ENCODE results near the gene MLYCD.

Gene MLYCD

DNA sequence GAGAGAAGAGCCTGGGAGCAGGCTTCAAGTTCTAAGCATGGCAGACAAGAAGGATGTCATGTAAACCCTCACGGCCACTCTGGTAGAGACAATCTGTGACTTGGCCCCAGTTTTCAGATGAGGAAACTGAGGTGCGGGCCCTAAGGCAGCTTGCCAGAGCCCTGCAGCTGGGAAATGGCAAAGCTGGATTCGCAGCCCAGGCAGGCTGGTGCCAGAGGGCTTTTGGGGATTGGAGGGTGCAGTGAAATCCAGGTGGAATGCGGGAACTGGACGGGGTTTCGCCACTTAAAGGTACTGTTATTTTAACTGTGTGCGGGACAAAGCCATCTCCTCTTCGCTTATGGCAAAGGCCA is 53.6 kb downstream of the MLYCD start (continued):
- TF ChIP-seq ZNF23 (tag by site-specific recombination; IDR thresholded peaks at IDR 0.05; ENCODE audit: borderline replicate concordance), result no peak
- no peak for TF ChIP-seq ZNF416 (tag by site-specific recombination; IDR thresholded peaks at IDR 0.05)
- no peak for TF ChIP-seq WT1 (tag by site-specific recombination; IDR thresholded peaks at IDR 0.05)
- TF ChIP-seq ZNF521 (tag by site-specific recombination; IDR thresholded peaks at IDR 0.05), result no peak

DNA sequence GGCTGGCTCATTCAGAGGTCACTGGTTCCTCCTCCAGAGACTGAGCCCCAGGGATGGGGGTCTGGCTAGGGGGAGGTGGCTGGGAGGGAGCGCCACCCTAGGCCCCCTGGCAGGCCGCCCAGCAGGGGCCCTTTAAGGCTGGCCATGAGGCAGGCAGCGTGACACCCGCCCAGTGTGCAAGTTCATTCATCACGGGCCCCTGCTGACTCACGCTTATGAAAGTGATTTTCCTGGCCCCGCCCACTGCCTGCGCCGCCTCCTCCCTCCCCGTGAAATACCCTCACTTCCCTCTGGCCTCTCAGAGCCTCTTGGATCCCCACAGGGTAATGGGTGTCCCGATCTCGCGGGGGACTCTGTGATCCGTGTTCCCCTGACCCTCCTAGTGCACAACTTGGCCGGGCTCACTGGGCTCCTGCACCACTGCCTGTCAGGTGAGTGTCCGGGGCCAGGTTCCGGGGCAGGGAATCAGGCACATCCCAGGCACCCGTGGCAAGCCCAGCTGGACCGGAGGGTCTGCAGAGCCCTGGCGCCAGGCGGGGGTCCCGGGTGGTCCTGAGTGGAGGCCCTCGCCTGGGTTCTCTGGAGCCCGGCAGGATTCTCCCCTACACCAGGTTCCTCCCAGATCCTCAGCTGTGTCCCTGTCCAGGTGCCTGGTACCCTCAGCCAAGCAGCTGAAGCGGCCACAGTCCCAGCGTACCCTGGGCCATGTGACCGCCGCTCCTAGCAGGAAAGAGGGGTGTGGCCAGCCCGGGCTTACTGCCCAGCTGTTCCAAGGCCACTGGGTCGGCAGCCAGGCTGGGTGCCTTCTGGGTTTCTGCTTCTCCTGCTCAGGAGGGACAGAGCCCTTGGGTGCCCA is 54.3 kb downstream of the MLYCD start, which contains the start of gene OSGIN1:
Gene OSGIN1 (plus strand): TSS at position 301 of the 856 bp plus-strand sequence. CDS start 4,432 bp downstream, outside the sequence.
- Histone ChIP-seq H3K36me3 (ENCODE audit: control insufficient read depth in 2 of 2, insufficient read depth in 1 of 2, low read length in 2 of 2) (no peaks in the 10 kb centered on the region), H3K9me3 (ENCODE audit: control insufficient read depth, insufficient read depth, low read depth, low read length) (no peaks in the 10 kb centered on the region), H3K4me3 (ENCODE audit: low read depth, low read length) (peak within 1 kb of the TSS; percentile 32), H3K4me1 (ENCODE audit: control insufficient read depth, insufficient read depth, low read length) (no peaks in the 10 kb centered on the region; the same call in 1 of the 2 replicates), H3K27ac (ENCODE audit: extremely low read depth, low read depth, low read length) (no peak within 1 kb of the TSS)
- CTCF ChIA-PET, result interaction anchor here (0.6 to 7.4 kb wide), 13 partner anchors 10 to 535 kb away, joined by 3 to 174 read pairs (median 5); partner anchors contain the start of gene TAF1C
- POLR2A ChIA-PET, result interaction anchor here (1.4 kb wide), 1 partner anchor 61 kb away, joined by 13 read pairs; no protein-coding TSS in a partner anchor
- peak; percentile 85 for TF ChIP-seq KLF1 (tag by site-specific recombination; IDR thresholded peaks at IDR 0.05)
- TF ChIP-seq, protein P1, sequence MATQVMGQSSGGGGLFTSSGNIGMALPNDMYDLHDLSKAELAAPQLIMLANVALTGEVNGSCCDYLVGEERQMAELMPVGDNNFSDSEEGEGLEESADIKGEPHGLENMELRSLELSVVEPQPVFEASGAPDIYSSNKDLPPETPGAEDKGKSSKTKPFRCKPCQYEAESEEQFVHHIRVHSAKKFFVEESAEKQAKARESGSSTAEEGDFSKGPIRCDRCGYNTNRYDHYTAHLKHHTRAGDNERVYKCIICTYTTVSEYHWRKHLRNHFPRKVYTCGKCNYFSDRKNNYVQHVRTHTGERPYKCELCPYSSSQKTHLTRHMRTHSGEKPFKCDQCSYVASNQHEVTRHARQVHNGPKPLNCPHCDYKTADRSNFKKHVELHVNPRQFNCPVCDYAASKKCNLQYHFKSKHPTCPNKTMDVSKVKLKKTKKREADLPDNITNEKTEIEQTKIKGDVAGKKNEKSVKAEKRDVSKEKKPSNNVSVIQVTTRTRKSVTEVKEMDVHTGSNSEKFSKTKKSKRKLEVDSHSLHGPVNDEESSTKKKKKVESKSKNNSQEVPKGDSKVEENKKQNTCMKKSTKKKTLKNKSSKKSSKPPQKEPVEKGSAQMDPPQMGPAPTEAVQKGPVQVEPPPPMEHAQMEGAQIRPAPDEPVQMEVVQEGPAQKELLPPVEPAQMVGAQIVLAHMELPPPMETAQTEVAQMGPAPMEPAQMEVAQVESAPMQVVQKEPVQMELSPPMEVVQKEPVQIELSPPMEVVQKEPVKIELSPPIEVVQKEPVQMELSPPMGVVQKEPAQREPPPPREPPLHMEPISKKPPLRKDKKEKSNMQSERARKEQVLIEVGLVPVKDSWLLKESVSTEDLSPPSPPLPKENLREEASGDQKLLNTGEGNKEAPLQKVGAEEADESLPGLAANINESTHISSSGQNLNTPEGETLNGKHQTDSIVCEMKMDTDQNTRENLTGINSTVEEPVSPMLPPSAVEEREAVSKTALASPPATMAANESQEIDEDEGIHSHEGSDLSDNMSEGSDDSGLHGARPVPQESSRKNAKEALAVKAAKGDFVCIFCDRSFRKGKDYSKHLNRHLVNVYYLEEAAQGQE (tag by site-specific recombination; IDR thresholded peaks at IDR 0.05), result peak; percentile 57; the same call in 1 of the 2 replicates
- TF ChIP-seq ZNF629 (tag by site-specific recombination; IDR thresholded peaks at IDR 0.05), result 0 out of 2 replicates have a peak, but pooled peaks have one; percentile 35
- TF ChIP-seq, protein P2, sequence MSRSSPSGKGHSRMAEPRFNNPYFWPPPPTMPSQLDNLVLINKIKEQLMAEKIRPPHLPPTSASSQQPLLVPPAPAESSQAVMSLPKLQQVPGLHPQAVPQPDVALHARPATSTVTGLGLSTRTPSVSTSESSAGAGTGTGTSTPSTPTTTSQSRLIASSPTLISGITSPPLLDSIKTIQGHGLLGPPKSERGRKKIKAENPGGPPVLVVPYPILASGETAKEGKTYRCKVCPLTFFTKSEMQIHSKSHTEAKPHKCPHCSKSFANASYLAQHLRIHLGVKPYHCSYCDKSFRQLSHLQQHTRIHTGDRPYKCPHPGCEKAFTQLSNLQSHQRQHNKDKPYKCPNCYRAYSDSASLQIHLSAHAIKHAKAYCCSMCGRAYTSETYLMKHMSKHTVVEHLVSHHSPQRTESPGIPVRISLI (tag by site-specific recombination; IDR thresholded peaks at IDR 0.05), result no peak
- TF ChIP-seq ZNF184 (tag by site-specific recombination; IDR thresholded peaks at IDR 0.05), result no peak; the same call in 1 of the 2 replicates
- no peak for TF ChIP-seq ZEB2 (tag by site-specific recombination; IDR thresholded peaks at IDR 0.05)
- TF ChIP-seq WT1 (tag by site-specific recombination; IDR thresholded peaks at IDR 0.05), result peak; percentile 42
- TF ChIP-seq ZNF610 (tag by site-specific recombination; IDR thresholded peaks at IDR 0.05; ENCODE audit: borderline replicate concordance), result no peak
- TF ChIP-seq KLF8 (tag by site-specific recombination; IDR thresholded peaks at IDR 0.05), result peak; percentile 52; the same call in 1 of the 2 replicates
- TF ChIP-seq KLF10 (tag by site-specific recombination; IDR thresholded peaks at IDR 0.05), result peak; percentile 58; the same call in 1 of the 2 replicates
- peak; percentile 49; the same call in 1 of the 2 replicates for TF ChIP-seq ZBTB17 (tag by site-specific recombination; IDR thresholded peaks at IDR 0.05)
- peak; percentile 66 for TF ChIP-seq SP2 (tag by site-specific recombination; IDR thresholded peaks at IDR 0.05)
- no peak for TF ChIP-seq ZNF433 (tag by site-specific recombination; IDR thresholded peaks at IDR 0.05; ENCODE audit: low read depth)
- TF ChIP-seq ZNF335 (tag by site-specific recombination; conservative IDR thresholded peaks at IDR 0.05), result peak; percentile 100
- TF ChIP-seq GLIS2 (tag by site-specific recombination; IDR thresholded peaks at IDR 0.05), result peak; percentile 75
- TF ChIP-seq ZSCAN16 (tag by site-specific recombination; IDR thresholded peaks at IDR 0.05), result no peak
- TF ChIP-seq ZFP37 (tag by site-specific recombination; IDR thresholded peaks at IDR 0.05), result no peak
- TF ChIP-seq, protein P3, sequence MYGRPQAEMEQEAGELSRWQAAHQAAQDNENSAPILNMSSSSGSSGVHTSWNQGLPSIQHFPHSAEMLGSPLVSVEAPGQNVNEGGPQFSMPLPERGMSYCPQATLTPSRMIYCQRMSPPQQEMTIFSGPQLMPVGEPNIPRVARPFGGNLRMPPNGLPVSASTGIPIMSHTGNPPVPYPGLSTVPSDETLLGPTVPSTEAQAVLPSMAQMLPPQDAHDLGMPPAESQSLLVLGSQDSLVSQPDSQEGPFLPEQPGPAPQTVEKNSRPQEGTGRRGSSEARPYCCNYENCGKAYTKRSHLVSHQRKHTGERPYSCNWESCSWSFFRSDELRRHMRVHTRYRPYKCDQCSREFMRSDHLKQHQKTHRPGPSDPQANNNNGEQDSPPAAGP (tag by site-specific recombination; IDR thresholded peaks at IDR 0.05), result peak; percentile 64
- TF ChIP-seq, protein P4, sequence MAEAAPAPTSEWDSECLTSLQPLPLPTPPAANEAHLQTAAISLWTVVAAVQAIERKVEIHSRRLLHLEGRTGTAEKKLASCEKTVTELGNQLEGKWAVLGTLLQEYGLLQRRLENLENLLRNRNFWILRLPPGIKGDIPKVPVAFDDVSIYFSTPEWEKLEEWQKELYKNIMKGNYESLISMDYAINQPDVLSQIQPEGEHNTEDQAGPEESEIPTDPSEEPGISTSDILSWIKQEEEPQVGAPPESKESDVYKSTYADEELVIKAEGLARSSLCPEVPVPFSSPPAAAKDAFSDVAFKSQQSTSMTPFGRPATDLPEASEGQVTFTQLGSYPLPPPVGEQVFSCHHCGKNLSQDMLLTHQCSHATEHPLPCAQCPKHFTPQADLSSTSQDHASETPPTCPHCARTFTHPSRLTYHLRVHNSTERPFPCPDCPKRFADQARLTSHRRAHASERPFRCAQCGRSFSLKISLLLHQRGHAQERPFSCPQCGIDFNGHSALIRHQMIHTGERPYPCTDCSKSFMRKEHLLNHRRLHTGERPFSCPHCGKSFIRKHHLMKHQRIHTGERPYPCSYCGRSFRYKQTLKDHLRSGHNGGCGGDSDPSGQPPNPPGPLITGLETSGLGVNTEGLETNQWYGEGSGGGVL (tag by site-specific recombination; IDR thresholded peaks at IDR 0.05), result peak; percentile 58
- TF ChIP-seq, protein P5, sequence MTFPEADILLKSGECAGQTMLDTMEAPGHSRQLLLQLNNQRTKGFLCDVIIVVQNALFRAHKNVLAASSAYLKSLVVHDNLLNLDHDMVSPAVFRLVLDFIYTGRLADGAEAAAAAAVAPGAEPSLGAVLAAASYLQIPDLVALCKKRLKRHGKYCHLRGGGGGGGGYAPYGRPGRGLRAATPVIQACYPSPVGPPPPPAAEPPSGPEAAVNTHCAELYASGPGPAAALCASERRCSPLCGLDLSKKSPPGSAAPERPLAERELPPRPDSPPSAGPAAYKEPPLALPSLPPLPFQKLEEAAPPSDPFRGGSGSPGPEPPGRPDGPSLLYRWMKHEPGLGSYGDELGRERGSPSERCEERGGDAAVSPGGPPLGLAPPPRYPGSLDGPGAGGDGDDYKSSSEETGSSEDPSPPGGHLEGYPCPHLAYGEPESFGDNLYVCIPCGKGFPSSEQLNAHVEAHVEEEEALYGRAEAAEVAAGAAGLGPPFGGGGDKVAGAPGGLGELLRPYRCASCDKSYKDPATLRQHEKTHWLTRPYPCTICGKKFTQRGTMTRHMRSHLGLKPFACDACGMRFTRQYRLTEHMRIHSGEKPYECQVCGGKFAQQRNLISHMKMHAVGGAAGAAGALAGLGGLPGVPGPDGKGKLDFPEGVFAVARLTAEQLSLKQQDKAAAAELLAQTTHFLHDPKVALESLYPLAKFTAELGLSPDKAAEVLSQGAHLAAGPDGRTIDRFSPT (tag by site-specific recombination; IDR thresholded peaks at IDR 0.05), result no peak
- TF ChIP-seq KLF9 (tag by site-specific recombination; IDR thresholded peaks at IDR 0.05; ENCODE audit: low read depth), result peak; percentile 89
- peak; percentile 63; the same call in 1 of the 2 replicates for TF ChIP-seq EGR2 (tag by site-specific recombination; IDR thresholded peaks at IDR 0.05; ENCODE audit: low read depth)
- peak; percentile 30; the same call in 1 of the 2 replicates for TF ChIP-seq FEZF1 (tag by site-specific recombination; IDR thresholded peaks at IDR 0.05)

Data from HEK293 (cell line).